ENCODE measurements around the gene GNPTG.

GNPTG gene

DNA sequence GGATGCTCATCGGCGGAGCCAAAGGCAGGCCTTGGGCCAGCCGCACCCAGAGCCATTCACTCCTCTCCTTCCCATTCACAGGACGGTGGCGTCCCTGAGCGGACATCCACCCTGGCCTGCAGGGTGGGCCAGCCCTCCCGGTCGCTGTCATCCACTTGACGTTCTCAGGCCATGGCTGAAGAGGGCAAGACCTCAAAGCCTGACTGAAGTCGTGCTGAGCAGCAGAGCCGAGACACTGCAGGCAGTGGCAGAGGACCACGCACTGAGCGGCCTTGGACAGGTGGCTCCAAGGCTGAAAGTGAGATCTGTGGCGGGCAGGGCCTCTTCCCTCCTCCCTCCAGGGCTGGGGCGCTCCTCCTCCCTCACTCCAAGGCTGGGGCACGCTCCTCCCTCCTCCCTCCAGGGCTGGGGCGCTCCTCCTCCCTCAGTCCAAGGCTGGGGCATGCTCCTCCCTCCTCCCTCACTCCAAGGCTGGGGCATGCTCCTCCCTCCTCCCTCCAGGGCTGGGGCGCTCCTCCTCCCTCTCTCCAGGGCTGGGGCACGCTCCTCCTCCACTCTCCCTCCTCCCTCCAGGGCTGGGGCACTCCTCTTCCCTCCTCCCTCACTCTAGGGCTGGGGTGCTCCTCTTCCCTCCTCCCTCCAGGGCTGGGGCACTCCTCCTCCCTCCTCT, 24.1 kb downstream of the GNPTG start:
- no peak for DNase-seq

DNA sequence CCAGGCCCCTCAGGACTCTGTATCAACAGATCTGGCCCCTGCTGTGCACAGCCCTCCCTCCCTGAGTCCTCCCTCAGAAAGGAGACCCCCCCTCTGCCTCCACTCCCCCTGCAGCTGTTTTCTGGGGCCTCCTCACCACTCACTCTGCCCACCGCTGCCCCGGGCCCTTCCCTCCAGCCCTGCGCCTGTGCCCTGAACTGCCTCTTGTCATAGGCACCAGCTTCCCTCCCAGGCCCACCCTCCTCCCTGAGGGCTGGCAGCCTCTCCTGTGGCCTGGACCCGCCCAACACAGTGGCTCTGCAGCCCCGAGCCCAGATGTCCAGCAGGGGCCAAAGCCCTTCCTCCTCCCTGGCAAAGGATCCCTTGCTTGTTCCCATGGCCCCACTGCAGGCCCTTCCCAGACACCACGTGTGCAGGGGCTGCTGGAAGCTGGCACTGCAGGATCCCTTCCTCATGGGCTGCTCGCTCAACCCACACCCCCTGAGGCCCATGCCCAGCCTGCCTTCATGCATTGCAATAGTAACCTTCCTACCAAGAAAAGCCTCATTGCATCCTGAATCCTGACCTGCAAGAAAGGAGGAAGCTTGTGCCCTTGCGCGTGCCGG, 25.8 kb downstream of the GNPTG start:
- no peak for DNase-seq

DNA sequence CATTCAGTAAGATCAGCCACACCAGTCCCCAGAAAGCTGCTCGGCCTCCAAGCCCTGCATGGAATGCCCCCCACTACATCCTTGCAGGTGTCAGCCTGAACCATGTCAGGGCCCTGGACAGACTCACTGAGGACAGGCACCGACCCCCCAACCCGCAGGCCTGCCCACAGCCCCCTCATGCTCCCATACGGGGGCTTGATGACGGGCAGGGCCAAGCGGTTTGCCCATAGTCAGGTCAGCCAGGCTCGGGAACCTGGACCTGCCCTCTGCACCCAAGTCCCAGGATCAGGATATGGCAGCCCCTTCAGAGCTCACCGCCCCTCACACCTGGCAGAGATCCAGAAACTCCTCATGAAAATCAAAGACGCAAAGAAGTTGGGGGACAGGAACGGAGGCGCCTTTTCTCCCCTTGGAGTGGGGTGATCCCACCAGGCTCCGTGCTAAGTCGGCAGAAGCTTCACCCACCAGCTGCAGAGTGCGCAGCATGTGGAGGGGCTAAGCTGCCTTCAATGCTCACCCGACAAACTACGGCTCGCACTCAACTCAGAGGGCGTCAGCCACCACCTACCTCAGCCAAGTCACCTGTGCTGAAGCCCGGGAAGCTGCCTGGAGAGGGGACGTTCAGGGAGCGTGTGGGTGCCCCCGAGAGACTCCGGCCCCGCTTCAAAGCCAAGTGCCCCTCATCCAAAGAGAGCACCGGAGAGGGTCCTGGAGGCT, 26.5 kb downstream of the GNPTG start:
- DNase-seq: no peak

DNA sequence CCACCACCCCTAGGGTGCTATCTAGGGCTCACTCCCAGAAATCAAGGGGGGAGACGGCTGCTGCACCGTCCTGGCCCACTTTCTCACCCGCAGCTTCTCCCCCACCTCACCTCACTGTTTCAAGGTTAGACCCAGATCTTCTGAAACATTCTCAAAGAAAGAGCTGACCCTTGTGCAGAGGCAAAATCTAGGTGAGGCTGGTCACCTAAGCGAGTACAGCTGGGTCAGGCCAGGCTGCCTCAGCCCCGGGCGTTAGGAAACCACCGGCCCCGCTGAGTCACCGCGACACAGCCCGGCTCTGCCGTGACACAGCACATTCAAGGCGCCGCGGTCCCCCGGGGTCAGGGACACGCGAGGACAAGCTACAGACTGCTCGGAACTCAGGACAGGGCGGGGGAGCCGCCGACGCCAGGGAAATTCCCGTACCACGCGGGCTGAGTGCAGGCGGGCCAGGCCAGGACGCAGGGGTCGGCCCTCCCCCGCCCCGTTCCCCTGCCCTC, 27.1 kb downstream of the GNPTG start:
- no peak for DNase-seq

DNA sequence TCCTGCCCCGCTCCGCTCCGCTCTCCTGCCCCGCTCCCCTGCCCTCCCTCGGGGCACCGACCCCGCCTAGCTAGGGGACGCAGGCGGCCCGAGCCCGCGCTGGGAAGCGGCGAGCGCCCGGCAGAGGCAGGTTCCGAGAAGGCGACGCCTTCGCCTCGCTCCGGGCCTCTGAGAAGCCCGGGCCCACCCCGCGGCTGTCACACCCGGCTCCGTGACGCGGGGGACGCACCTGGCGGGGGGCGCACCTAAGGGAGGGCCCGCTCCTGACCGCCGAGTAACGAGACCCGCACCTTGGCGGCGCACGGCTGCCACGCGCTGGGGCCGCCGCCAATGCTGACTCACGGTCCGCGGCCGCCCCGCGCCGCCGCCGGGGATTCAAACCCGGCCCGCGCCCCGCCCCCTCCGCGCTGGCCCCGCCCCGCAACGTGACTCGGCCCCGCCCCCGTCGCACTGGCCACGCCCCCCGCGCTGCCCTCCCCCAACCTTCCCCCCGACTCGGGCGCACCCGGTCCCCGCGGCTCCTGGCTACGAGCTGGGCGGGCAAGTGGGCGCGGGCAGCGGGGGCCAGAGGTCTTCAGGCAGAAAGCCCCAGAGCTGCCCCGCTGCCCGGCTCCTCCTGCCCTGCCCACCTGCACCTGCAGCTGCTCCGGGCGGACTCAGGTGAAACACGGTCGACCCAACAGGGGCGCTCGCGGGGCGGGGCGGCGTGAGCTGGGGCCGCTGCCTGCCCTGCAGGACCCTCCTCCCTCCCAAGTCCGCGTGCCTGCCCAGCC, 27.8 kb downstream of the GNPTG start:
- DNase-seq: no peak

DNA sequence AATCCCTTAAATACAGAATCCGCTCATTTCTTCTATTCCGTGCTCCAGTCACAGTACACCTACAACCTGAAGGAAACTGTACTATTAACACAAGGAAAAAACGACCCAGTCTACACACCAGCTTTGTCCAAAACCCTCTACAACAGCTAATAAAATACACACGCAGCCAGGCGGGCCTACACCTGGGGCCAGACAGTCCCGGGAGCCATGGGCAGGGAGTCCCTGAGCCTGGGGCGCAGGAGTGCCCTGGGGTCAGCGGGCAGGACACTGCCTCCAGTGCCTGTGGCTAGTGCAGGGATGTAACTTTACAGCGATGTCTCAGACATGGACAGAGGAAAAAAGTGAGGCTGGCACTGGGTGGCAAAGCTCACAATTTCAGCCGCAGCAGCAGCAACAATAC, 28.5 kb downstream of the GNPTG start:
- no peak for DNase-seq

DNA sequence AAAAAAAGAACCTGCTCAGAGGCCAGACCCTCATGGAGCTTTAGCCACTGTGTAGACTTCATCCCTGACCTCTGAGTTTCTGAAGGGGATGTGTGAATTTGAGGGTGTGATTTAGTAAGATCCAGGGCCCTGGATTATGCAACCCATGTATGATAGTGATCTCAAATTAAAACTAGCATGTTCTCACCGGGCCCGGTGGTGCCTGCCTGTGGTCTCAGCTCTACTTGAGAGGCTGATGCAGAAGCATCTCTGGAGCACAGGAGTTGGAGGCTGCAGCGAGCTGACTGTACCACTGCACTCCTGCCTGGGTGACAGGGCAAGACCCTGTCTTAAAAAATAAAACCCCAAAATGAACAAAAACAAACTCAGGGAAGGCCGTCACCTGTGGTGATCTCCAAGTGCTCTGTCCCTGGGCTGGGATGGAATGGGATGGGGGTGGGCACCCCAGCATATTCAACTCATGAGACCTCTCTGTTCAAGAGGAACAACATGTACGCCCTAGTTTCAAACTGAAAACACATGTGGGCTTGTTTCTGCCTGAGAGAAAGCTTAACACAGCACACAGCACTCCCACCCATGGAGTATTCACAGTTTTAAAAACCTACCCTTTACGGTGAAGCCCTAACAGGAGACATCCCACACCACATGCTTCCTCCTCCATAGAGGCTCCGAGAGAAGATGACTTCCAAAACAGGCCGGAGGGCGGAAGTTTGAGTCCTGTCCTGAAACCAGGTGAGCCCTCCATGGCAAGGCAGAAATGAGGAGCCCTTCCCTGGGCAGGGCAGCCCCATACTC, 30.1 kb downstream of the GNPTG start:
- no peak for DNase-seq

DNA sequence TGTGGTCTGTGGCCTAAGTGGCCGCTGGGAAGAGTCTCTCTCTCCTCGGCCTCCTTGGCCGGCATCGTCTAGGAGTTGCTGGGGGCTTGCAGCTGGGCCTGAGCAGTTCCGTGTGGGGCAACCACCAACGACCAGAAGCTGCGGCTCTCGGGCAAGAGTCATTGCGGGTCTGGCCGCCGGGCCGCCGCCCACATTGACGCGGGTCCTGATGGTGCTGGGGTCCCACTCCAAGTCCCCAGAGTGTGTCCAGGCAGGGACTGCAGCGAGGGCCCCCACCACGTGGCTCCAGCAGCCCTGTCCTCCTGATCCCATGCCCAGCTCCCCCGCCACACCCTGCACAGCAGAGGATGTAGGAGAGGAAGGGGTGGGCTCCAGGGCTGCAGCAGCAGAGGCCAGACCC, 31.8 kb downstream of the GNPTG start:
- no peak for DNase-seq

DNA sequence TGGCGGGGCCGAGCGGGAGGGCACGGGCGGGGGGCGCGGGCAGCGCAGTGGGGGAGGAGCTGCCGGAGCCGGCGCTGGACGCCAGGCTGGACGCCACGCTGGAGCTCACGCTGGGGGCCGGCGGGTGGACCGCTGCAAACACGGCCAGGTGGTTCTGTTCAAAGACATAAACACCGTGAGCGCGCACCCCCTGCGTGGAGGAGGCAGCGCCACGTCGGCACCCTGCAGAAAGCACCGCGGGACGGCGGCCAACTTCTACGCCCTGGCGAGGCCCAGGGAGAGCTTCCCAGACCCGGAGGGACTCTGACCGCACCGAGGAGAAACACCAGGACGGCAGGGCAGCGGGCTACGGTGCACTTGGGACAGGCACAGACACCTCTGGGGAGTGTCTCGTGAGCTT, 33.5 kb downstream of the GNPTG start:
- no peak for DNase-seq

DNA sequence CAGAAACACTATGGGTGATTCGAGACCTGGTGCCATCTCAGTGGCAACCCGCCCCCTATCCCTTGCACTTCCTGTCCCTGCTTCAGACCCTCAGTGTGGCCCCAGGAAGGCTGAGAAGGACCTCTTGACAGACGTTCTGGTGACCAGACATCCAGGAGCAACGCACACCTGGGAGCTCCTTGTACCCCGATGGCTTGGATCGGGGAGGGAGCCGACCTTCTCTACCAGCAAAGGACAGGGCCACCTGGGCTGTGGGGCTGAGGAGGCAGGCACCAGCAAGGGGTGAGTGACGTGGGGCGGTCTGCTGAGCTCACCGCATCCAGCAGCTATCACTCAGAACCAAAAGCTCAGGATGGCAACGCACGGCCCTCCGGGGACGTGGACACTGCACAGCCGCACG, 35.6 kb downstream of the GNPTG start:
- DNase-seq: no peak

DNA sequence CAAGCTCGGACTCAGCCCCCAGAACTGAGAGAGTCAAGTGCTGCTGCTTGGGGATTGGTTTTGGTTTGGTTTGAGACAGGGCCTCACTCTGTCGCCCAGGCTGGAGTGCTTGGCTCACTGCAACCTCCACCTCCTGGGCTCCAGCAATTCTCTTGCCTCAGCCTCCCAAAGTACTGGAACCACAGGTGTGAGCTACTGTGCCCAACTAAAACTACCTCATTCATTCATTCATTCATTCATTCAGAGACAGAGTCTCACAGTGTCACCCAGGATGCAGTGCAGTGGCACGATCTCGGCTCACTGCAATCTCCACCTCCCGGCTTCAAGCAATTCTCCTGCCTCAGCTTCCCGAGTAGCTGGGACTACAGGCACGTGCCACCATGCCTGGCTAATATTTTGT, 38.0 kb downstream of the GNPTG start:
- no peak for DNase-seq

DNA sequence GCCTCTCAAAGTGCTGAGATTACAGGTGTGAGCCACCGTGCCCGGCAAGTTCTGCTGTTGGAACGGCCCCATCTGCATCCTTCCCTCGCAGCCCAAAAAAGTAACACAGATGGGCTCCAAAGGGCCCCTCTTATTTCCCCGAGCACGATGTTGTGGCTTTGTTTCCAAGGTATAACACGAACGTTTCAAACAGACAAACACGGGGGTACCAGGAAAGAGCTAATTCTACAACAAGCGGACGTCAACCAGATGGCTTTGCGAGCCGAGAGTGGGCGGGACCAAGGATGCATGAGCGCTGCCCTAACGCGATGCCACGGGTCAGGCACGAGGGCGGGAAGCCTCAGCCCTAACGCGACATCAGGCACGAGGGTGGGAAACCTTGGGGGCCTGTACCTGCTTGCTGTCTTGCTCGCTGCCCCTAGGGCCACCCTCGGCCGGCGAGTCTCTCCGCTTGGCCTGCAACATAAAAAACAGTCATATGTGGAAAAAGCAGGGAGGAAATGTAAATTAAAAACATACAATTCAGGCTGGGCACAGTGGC, 38.6 kb downstream of the GNPTG start:
- no peak for DNase-seq

DNA sequence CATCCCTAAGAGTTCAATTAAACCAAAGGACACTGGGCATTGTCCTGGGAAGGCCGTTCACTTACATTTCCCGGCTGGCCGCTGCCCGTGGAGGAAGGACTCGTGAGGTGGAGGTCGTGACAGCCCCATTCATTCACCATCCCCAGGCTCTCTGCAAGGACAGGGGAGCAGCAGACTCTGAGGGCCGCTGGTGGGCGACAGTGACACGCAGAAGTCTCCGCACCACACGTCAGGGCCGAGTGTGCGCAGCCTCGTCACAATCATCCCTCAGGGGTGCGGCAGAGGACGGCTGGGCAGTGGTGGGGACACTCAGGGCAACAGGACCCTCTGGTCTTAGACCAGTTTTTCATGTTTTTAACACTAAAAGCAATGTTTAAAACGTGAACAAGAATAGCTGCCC, 41.1 kb downstream of the GNPTG start:
- DNase-seq: no peak

DNA sequence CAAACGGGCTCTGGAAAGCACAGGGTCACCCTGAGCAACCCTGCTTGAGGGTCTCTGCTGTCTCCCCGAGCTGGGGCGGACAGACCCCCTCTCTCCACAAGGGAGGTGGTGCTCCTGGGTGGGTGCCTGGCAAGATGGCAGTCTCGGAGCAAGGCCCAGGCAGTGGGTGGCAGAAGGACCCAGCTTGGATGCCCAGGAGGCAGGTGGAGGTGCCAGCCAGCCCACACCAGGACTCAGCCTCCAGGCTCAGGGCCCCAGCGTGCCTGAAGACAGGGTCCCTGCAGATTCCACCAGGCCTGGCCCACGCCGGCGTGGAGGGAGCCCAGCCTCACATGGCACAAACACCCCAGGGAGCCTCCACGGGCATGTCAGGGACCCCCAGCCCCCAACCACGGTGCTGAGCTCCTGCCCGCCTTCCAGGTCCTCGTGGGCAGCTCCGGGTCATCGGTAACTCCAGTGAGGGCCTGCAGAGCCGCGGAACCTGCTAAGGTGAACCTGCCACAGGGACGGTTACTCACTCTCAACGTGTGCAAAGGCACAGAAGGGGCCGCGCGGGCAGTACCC, 42.0 kb downstream of the GNPTG start:
- DNase-seq: no peak

DNA sequence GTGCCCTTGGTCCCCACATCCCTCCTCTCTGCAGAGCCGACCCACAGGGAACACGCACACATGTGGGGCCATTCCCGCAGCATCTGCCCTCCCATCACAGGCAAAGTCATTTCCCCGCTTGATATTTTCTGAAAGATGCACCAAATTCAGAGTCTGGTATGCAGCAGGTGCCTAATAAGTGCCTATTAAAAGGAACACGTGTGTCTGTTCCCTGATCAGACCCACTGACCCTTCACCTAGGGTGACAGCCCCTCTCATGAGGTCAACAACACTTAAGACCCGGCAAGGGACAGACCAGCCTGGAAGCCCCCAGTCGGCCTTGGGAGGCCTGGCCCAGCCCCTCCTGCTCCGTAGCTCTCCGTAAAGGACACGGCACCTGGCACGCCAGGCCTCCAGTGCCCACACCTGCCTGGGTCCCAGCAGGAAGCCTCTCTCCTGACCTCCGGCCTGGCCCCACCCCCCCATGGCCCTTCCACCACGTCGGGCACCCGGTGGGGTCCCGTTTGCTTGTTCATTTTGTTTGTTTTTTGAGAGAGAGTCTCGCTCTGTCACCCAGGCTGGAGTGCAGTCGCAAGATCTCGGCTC, 42.7 kb downstream of the GNPTG start:
- no peak for DNase-seq

DNA sequence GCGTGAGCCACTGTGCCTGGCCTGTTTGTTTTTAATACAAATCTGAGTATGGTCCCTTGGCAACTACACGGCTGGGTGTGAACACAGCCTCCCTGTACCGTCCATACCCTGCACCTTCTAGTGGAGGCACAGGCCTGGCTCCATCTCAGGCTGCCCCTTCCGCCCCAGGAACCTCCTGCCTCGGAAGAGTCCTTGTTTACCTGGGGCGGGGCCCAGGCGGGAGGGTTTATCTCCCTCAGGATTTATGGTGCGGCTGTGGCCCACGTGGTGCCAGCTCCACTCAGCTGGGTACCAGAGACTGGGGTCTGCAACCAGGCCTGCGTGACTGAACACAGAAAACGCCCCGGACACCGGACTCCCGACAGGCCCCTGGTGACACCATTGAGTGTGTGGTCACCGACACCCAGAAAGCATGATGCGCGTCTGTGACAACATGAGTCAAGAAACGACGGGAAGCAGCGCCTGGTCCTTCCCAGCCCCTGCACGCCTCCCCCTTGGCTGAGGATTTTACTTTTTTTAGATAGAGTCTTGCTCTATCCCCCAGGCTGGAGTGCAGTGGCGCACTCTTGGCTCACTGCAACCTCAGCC, 43.8 kb downstream of the GNPTG start:
- no peak for DNase-seq

DNA sequence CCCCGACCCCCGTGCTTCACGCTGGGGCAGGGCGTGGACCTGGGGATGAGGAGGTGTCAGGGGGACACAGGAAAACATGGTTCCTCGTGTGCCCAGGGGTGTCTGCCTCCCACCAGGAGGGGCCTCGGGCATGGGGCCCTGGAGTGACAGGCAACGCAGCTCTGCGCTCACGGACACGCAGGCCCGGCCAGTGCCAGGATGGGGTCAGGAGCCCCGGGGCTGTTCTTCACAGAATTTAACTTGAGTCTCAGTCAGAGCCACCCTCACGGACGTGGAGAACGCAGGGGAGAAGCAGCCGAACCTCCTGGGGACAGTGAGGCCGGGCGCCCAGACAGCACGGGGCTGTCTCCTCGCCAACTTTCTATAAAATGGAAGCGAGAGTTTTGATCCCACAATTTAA, 46.0 kb downstream of the GNPTG start:
- DNase-seq: no peak

DNA sequence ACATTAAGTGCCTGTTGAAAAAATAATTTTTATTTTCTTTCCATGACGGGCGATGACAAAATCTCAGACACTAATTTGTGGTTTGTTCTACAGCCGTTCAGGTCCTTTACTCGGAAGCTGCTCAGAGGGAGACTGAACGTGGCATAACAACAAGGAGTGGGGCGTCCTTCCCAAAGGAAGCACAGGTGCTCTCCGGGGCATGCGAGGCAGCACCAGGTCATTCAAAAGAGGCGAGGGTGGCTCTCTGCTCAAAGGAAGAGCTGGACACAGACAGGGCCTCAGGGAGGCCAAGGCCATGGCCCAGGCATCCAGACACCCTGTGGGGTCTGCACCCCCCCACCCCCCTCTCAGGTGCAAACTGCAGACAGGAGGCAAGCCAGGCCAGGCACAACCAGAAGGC, 46.6 kb downstream of the GNPTG start:
- DNase-seq: no peak

DNA sequence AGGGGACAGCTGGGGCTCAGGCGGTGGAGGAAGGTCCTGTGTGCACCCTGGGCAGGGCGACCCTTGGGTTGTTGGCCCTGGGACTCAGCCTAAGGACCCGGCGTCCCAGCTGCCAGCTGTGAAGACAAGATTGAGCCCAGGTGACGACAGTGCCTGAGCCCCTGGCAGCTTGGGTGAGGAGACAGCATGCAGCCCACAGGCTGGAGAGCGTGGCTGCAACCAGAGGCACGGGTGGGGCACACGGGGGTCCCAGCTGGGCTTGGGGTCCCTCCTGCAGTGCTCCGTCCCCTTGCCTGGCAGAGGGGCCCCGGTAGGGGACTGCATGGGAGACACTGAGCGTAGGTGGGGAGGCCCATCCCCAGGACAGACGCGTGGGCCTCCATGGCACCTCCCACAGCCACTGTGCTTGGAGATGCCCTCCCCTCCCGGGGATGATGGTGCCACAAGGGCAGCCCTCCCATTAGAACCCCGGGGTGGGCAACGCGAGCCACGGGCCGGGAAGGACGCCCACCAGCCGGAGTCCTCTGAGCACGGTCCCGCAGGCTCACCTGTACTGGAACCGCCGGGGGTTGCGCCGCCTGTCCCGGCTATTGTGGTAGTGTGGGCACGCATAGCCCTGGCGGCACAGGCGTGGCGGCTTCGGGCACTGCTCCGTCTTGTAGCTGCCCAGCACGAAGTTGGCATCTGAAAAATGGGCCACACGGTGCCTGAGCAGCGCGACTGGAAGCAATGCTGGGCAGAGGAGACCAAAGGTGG, 47.3 kb downstream of the GNPTG start:
- DNase-seq: no peak

DNA sequence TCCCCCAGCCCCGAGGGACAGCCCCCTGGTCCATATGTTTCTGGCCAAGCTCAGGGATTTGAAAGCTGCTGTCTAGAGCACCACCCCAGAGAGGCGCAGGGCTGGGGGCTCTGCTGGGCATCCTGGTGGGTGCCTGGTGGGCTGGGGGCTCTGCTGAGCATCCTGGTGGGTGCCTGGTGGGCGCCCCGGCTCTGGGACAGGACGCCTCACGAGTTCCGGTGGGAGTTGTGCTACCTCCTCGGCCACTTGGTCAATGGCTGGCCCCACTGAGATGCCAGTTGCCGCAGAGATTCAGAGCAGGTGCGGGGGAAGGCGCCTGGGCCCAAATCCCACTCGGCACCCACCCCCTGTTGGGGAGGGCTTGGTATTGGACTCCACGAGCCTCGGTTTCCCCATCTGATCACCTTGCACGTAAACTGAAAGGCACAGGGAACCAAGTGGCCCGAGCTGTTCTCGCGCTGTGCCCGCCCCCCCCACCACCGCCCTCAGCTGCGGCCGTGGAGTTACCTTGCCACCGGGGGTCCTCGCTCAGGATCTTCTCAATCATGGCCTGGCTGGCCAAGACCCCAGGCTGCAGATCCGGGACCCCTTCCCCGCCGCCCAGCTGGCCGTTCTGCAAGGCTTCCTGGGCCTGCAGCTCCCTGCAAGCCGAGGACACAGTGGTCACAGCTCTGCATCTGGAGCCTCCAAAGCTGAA, 49.5 kb downstream of the GNPTG start:
- no peak for DNase-seq
